Erythroblast (primary cell): ENCODE results near the gene H6PD.

ENCODE experiments used
- DNase-seq, 2 experiments: peaks; one replicate each; lab custom pipeline; 2025; lab: John Stamatoyannopoulos, UW
- GATA1 ChIP-seq: IDR thresholded peaks from 2 replicates; pipeline ENCODE4 v1.6.1; 2011; ENCODE audit warnings: low read depth, mild to moderate bottlenecking, control low read depth, low read length, moderate library complexity
- POLR2A ChIP-seq: IDR thresholded peaks from 2 replicates; pipeline ENCODE4 v1.6.1; 2011; ENCODE audit warnings: mild to moderate bottlenecking, low read length

H6PD gene

GRCh38 chr1:9248341-9249262, 14.0 kb downstream of the H6PD start:
- no peak for TF ChIP-seq POLR2A
- DNase-seq, result no peak

- no peak for DNase-seq
- TF ChIP-seq GATA1 (no peak), POLR2A (no peak)
These were observed 14.6 kb downstream of the H6PD start for GRCh38 chr1:9249263-9249533.

- TF ChIP-seq GATA1 (no peak), POLR2A (no peak)
- peak; percentile 45 to 46 for DNase-seq
These were observed 15.2 kb downstream of the H6PD start for GRCh38 chr1:9249534-9250410.

- DNase-seq, result no peak
- TF ChIP-seq POLR2A, result no peak
- TF ChIP-seq GATA1, result no peak
These were observed 16.1 kb downstream of the H6PD start for GRCh38 chr1:9250411-9251381.

GRCh38 chr1:9251501-9251900, 16.9 kb downstream of the H6PD start:
- no peak for DNase-seq
- TF ChIP-seq POLR2A (no peak), GATA1 (no peak)

GRCh38 chr1:9253004-9253403, 18.4 kb downstream of the H6PD start:
- no peak for DNase-seq
- TF ChIP-seq GATA1, result no peak
- no peak for TF ChIP-seq POLR2A

GRCh38 chr1:9253453-9254105, 19.0 kb downstream of the H6PD start:
- TF ChIP-seq POLR2A (no peak), GATA1 (no peak)
- no peak for DNase-seq

GRCh38 chr1:9256332-9256731, 21.8 kb downstream of the H6PD start:
- no peak for TF ChIP-seq POLR2A
- TF ChIP-seq GATA1, result no peak

GRCh38 chr1:9257851-9258250, 23.3 kb downstream of the H6PD start:
- no peak for TF ChIP-seq GATA1
- TF ChIP-seq POLR2A, result no peak
- DNase-seq, result no peak

More at GRCh38 chr1:9256332-9256731, 21.8 kb downstream of the H6PD start:
- no peak for DNase-seq

- no peak for TF ChIP-seq POLR2A
- no peak for TF ChIP-seq GATA1
- no peak for DNase-seq
These were observed 24.1 kb downstream of the H6PD start for GRCh38 chr1:9258629-9259028.

GRCh38 chr1:9260059-9260766, 25.6 kb downstream of the H6PD start:
- no peak for DNase-seq
- no peak for TF ChIP-seq POLR2A
- TF ChIP-seq GATA1, result no peak

GRCh38 chr1:9261496-9261895, 26.9 kb downstream of the H6PD start:
- no peak for DNase-seq

More at GRCh38 chr1:9261496-9261895, 26.9 kb downstream of the H6PD start:
- TF ChIP-seq POLR2A (no peak), GATA1 (no peak)
